HepG2 (cell line): ENCODE data around the gene PIAS1. TPM values are rescaled to one million over a fixed set of nuclear protein-coding genes. Genes with fewer than 3 reads are reported as not detected.

Source experiments
- HNRNPK ChIP-seq: fragments of 200-400 bp; formaldehyde crosslinking; IDR thresholded peaks from 2 replicates; pipeline ENCODE4 v1.6.1; 2018; ENCODE audit warnings: low read length, low read depth, moderate library complexity, mild to moderate bottlenecking; ENCODE audit not compliant: poor library complexity, severe bottlenecking
- HOXA3 ChIP-seq: sonication (generic); formaldehyde crosslinking; IDR thresholded peaks from 2 replicates; pipeline ENCODE4 v1.5.0; 2020; ENCODE audit warnings: missing genetic modification reagents
- IRF1 ChIP-seq: sonication (generic); formaldehyde crosslinking; IDR thresholded peaks from 2 replicates; pipeline ENCODE4 v1.4.0; 2020; ENCODE audit warnings: low read depth, mild to moderate bottlenecking, missing genetic modification reagents
- JUN ChIP-seq: sonication (generic); formaldehyde crosslinking; IDR thresholded peaks from 2 replicates; pipeline ENCODE4 v1.4.0; 2020; ENCODE audit warnings: mild to moderate bottlenecking, missing genetic modification reagents
- KDM2A ChIP-seq: sonication (generic); formaldehyde crosslinking; IDR thresholded peaks from 2 replicates; pipeline ENCODE4 v1.4.0; 2020; ENCODE audit warnings: low read depth, missing genetic modification reagents, borderline replicate concordance
- KDM6A ChIP-seq: IDR thresholded peaks from 2 replicates; pipeline ENCODE4 v1.6.1; 2016; ENCODE audit warnings: low read depth
- KMT2A ChIP-seq: sonication (generic); formaldehyde crosslinking; IDR thresholded peaks from 2 replicates; pipeline ENCODE4 v1.4.0; 2020; ENCODE audit warnings: missing genetic modification reagents
- MAX ChIP-seq: IDR thresholded peaks from 2 replicates; pipeline ENCODE4 v1.6.1; 2012; ENCODE audit warnings: inconsistent platforms
- NFKB2 ChIP-seq: sonication (generic); formaldehyde crosslinking; IDR thresholded peaks from 2 replicates; pipeline ENCODE4 v1.4.0; 2020; ENCODE audit warnings: missing genetic modification reagents, borderline replicate concordance
- NR3C1 ChIP-seq: sonication (generic); formaldehyde crosslinking; IDR thresholded peaks from 2 replicates; pipeline ENCODE4 v1.4.0; 2020; ENCODE audit warnings: missing genetic modification reagents
- POLR2AphosphoS5 ChIP-seq: IDR thresholded peaks from 2 replicates; pipeline ENCODE4 v1.6.1; 2012; ENCODE audit warnings: low read depth, low read length
- SALL1 ChIP-seq: sonication (generic); formaldehyde crosslinking; IDR thresholded peaks from 2 replicates; pipeline ENCODE4 v1.8.0; 2022; ENCODE audit warnings: mild to moderate bottlenecking, missing genetic modification reagents
- SNAPC2 ChIP-seq: sonication (generic); formaldehyde crosslinking; IDR thresholded peaks from 2 replicates; pipeline ENCODE4 v1.8.1; 2022; ENCODE audit warnings: mild to moderate bottlenecking, missing genetic modification reagents
- TOPORS ChIP-seq: sonication (generic); formaldehyde crosslinking; IDR thresholded peaks from 2 replicates; pipeline ENCODE4 v1.8.0; 2023; ENCODE audit warnings: mild to moderate bottlenecking, missing genetic modification reagents
- ZFAT ChIP-seq: sonication (generic); formaldehyde crosslinking; conservative IDR thresholded peaks from 2 replicates; pipeline ENCODE4 v1.8.1; 2023; ENCODE audit warnings: missing genetic modification reagents, inconsistent platforms
- ZNF224 ChIP-seq: sonication (generic); formaldehyde crosslinking; IDR thresholded peaks from 2 replicates; pipeline ENCODE4 v1.5.0; 2020; ENCODE audit warnings: mild to moderate bottlenecking, missing genetic modification reagents
- ZNF230 ChIP-seq: sonication (generic); formaldehyde crosslinking; IDR thresholded peaks from 2 replicates; pipeline ENCODE4 v1.4.0; 2020; ENCODE audit warnings: mild to moderate bottlenecking, missing genetic modification reagents
- ZNF503 ChIP-seq: sonication (generic); formaldehyde crosslinking; IDR thresholded peaks from 2 replicates; pipeline ENCODE4 v1.4.0; 2020; ENCODE audit warnings: missing genetic modification reagents
- ZNF574 ChIP-seq: sonication (generic); formaldehyde crosslinking; IDR thresholded peaks from 2 replicates; pipeline ENCODE4 v1.4.0; 2020; ENCODE audit warnings: missing genetic modification reagents
- ZNF589 ChIP-seq: sonication (generic); formaldehyde crosslinking; conservative IDR thresholded peaks from 2 replicates; pipeline ENCODE4 v1.8.0; 2022; ENCODE audit warnings: mild to moderate bottlenecking, moderate library complexity, missing genetic modification reagents
- ZSCAN5A ChIP-seq: sonication (generic); formaldehyde crosslinking; IDR thresholded peaks from 2 replicates; pipeline ENCODE4 v1.8.0; 2022; ENCODE audit warnings: mild to moderate bottlenecking, missing genetic modification reagents, borderline replicate concordance
- ZSCAN9 ChIP-seq: IDR thresholded peaks from 2 replicates; pipeline ENCODE4 v1.6.1; 2016; ENCODE audit warnings: borderline replicate concordance
- polyA plus RNA-seq, 8 experiments: library from polyadenylated mRNA; depleted of rRNA in 3 of 8; stranded (reverse) in 7 of 8; unstranded in 1 of 8; fragments of >200 nt; fragmentation: Illumina TruSeq in 4 of 8; extraction: Trizol in 4 of 8; gene quantifications; 2 replicates each; pipeline versions ENCODE4 v1.2.1 to v1.2.3, GENCODE V29; 2011 to 2016; ENCODE audit warnings: low read depth in 4 of 8, missing spikeins in 1 of 8, mixed read lengths in 1 of 8; ENCODE audit not compliant: insufficient read depth in 1 of 8
- total RNA-seq, 5 experiments: library from RNA; depleted of rRNA; stranded (reverse); fragments of >200 nt; fragmentation: Illumina TruSeq; extraction: Trizol; gene quantifications; 2 replicates each; pipeline ENCODE4 v1.2.3, GENCODE V29; 2016; ENCODE audit warnings: low read depth in 1 of 5

PIAS1 gene
- total and polyA plus RNA-seq, 2 of the 13 experiments (the other 11 are each of a cell fraction or from before 2014, with no cell fraction given) = 20.7 to 33.7 TPM

- peak; percentile 31; the same call in 1 of the 2 replicates for TF ChIP-seq ZNF574 (CRISPR knock-in tag)
- TF ChIP-seq HNRNPK = peak; percentile 61
- TF ChIP-seq ZNF503 (CRISPR knock-in tag) = 0 out of 2 replicates have a peak, but pooled peaks have one; percentile 40
- TF ChIP-seq POLR2AphosphoS5 = peak; percentile 87
- 0 out of 2 replicates have a peak, but pooled peaks have one; percentile 19 for TF ChIP-seq ZSCAN9 (CRISPR knock-in tag)
- peak; percentile 75; the same call in 1 of the 2 replicates for TF ChIP-seq KDM2A (CRISPR knock-in tag)
- TF ChIP-seq ZNF224 = 0 out of 2 replicates have a peak, but pooled peaks have one; percentile 39
- TF ChIP-seq ZNF589 (CRISPR knock-in tag) = 0 out of 2 replicates have a peak, but pooled peaks have one; percentile 43
- peak; percentile 74 for TF ChIP-seq SALL1 (CRISPR knock-in tag)
- no peak for TF ChIP-seq KDM6A (CRISPR knock-in tag)
- TF ChIP-seq ZFAT (CRISPR knock-in tag) = no peak
- no peak for TF ChIP-seq IRF1 (CRISPR knock-in tag)
- peak; percentile 77 for TF ChIP-seq HOXA3
- TF ChIP-seq SNAPC2 (CRISPR knock-in tag) = peak; percentile 90; the same call in 1 of the 2 replicates
- peak; percentile 12; the same call in 1 of the 2 replicates for TF ChIP-seq NFKB2 (CRISPR knock-in tag)
- peak; percentile 54; the same call in 1 of the 2 replicates for TF ChIP-seq ZNF230 (CRISPR knock-in tag)
- no peak for TF ChIP-seq NR3C1 (CRISPR knock-in tag)
- TF ChIP-seq MAX = peak; percentile 80
- 0 out of 2 replicates have a peak, but pooled peaks have one; percentile 51 for TF ChIP-seq ZSCAN5A (CRISPR knock-in tag)
- TF ChIP-seq TOPORS = peak; percentile 85
- TF ChIP-seq JUN (CRISPR knock-in tag) = 0 out of 2 replicates have a peak, but pooled peaks have one; percentile 14
- peak; percentile 13; the same call in 1 of the 2 replicates for TF ChIP-seq KMT2A (CRISPR knock-in tag)
These were observed at the start of gene PIAS1 (continued) for GRCh38 chr15:68053701-68054627.
